ENCODE results near the gene TAOK3.

Gene TAOK3

GRCh38 chr12:118359541-118359915 lies 13.2 kb downstream of the TAOK3 start:
- DNase-seq (ENCODE audit: low read depth), result no peak
- no peak for TF ChIP-seq CTCF (IDR thresholded peaks at IDR 0.05; ENCODE audit: control insufficient read depth, extremely low read depth, insufficient read depth)
- H3K4me3 ChIP-seq (ENCODE audit: low read depth, low read length), result no peak overlapping the region

- TF ChIP-seq CTCF (IDR thresholded peaks at IDR 0.05; ENCODE audit: control insufficient read depth, extremely low read depth, insufficient read depth), result no peak
- no peak for DNase-seq (ENCODE audit: low read depth)
- H3K4me3 ChIP-seq (ENCODE audit: low read depth, low read length), result no peak overlapping the region
These were observed 13.8 kb downstream of the TAOK3 start for GRCh38 chr12:118358612-118359540.

- H3K4me3 ChIP-seq (ENCODE audit: low read depth, low read length), result no peak overlapping the region
- TF ChIP-seq CTCF (IDR thresholded peaks at IDR 0.05; ENCODE audit: control insufficient read depth, extremely low read depth, insufficient read depth), result no peak
- DNase-seq (ENCODE audit: low read depth), result no peak
These were observed 14.7 kb downstream of the TAOK3 start for GRCh38 chr12:118358008-118358359.

- no peak overlapping the region for H3K4me3 ChIP-seq (ENCODE audit: low read depth, low read length)
- no peak for TF ChIP-seq CTCF (IDR thresholded peaks at IDR 0.05; ENCODE audit: control insufficient read depth, extremely low read depth, insufficient read depth)
- no peak for DNase-seq (ENCODE audit: low read depth)
These were observed 15.3 kb downstream of the TAOK3 start for GRCh38 chr12:118357257-118358007.

- DNase-seq (ENCODE audit: low read depth), result no peak
These were observed 15.9 kb downstream of the TAOK3 start for GRCh38 chr12:118356809-118357256.

DNA sequence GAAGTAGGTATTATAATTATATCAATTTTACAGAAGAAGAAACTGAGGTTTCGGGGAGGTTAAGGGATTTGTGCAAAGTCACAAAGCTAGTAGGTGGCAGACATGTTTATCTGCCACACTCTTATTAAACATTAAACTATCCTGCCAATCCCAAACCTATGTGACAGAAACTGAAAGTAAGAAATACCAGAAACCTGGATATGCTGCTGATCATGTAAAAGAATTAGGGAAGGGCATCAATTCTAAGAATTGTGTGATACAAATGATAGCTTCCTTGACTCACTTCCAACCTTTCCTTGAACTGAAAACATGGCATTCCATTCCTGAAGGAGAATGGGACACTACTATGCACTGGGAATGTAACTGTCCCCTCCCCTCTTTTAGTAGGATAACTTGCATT lies 16.9 kb downstream of the TAOK3 start:
- no peak overlapping the region for H3K4me3 ChIP-seq (ENCODE audit: low read depth, low read length)
- TF ChIP-seq CTCF (IDR thresholded peaks at IDR 0.05; ENCODE audit: control insufficient read depth, extremely low read depth, insufficient read depth), result no peak
- no peak for DNase-seq (ENCODE audit: low read depth)

More at GRCh38 chr12:118356809-118357256, 15.9 kb downstream of the TAOK3 start:
- no peak overlapping the region for H3K4me3 ChIP-seq (ENCODE audit: low read depth, low read length)
- TF ChIP-seq CTCF (IDR thresholded peaks at IDR 0.05; ENCODE audit: control insufficient read depth, extremely low read depth, insufficient read depth), result no peak
